Measurements from ENCODE around the gene TBC1D13. TPM values are rescaled to one million over a fixed set of nuclear protein-coding genes. Genes with fewer than 3 reads are reported as not detected.

TBC1D13 gene
- total and polyA plus RNA-seq, 9 of the 15 experiments (the other 6 are each of a cell fraction or from before 2014, with no cell fraction given) = 2.3 to 28.7 (median 11.4) TPM

GRCh38 chr9:128829477-128830251 is 42.6 kb downstream of the TBC1D13 start, which contains the start of gene SPOUT1 (continued):
- TF ChIP-seq PHF8 (IDR thresholded peaks at IDR 0.05; ENCODE audit: borderline replicate concordance, low read length) (peak; percentile 90; the same call in 1 of the 2 replicates), POLR3G (IDR thresholded peaks at IDR 0.05; ENCODE audit: extremely low read depth, insufficient read length, insufficient replicate concordance) (no peak), KAT7 (CRISPR knock-in tag; IDR thresholded peaks at IDR 0.05; ENCODE audit: borderline replicate concordance) (no peak), GABPA (tag; conservative IDR thresholded peaks at IDR 0.05; ENCODE audit: low read depth) (peak; percentile 88), E2F8 (IDR thresholded peaks at IDR 0.05; ENCODE audit: low read depth, partially characterized antibody) (peak; percentile 18), ZNF41 (CRISPR knock-in tag; conservative IDR thresholded peaks at IDR 0.05) (no peak), ETV5 (CRISPR knock-in tag; IDR thresholded peaks at IDR 0.05; ENCODE audit: low read depth) (peak; percentile 78), NCOR1 (IDR thresholded peaks at IDR 0.05) (no peak), MBD1 (CRISPR knock-in tag; IDR thresholded peaks at IDR 0.05) (no peak), MEIS2 (IDR thresholded peaks at IDR 0.05; ENCODE audit: partially characterized antibody) (no peak), YY1 (IDR thresholded peaks at IDR 0.05; ENCODE audit: borderline replicate concordance in 1 of 3, control insufficient read depth in 1 of 3, extremely low read depth in 1 of 3, insufficient read depth in 3 of 3, insufficient read length in 1 of 3, insufficient replicate concordance in 2 of 3, low read depth in 1 of 3, low read length in 2 of 3) (peak; percentile 77 to 95 (median 92)), PHF20 (IDR thresholded peaks at IDR 0.05; ENCODE audit: partially characterized antibody) (peak; percentile 86), FOXA1 (IDR thresholded peaks at IDR 0.05; ENCODE audit: borderline replicate concordance) (no peak), CHAMP1 (IDR thresholded peaks at IDR 0.05) (no peak), KAT8 (IDR thresholded peaks at IDR 0.05; ENCODE audit: low read depth) (no peak; the same call in 1 of the 2 replicates), NBN (IDR thresholded peaks at IDR 0.05; ENCODE audit: low read depth) (no peak), NCOA4 (IDR thresholded peaks at IDR 0.05; ENCODE audit: partially characterized antibody) (no peak), MTA1 (IDR thresholded peaks at IDR 0.05; ENCODE audit: borderline replicate concordance) (no peak)
